ENCODE data around the gene CFAP70. TPM values are rescaled to one million over a fixed set of nuclear protein-coding genes. Genes with fewer than 3 reads are reported as not detected.

The CFAP70 gene
- total RNA-seq, 1 experiment from 2014 or later: 0.06 TPM

DNA sequence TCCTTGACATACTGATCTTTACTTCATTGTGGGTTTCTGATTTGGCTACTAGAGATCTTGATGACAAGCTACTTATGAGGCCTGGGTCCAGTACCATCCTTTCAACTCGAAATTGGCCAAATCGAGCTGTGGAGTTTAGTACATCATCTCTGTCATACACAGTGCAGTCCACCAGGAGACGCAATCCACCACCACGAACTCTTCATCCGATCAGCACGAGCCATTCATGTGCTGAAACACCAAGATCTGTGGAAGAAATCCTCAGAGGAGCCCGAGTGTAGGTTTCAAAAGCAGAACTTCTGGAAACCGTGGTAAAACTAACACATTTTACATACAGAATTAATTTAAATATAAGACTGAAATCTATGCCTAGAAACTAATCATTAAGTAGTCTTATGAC is 125.8 kb downstream of the CFAP70 start:
- BruUV-seq (replicated peaks): no TSS peak
- no peaks in the 10 kb centered on the region for H3K4me1 ChIP-seq (ENCODE audit: insufficient read depth, low read length, poor library complexity, severe bottlenecking)
- TF ChIP-seq, protein P1, sequence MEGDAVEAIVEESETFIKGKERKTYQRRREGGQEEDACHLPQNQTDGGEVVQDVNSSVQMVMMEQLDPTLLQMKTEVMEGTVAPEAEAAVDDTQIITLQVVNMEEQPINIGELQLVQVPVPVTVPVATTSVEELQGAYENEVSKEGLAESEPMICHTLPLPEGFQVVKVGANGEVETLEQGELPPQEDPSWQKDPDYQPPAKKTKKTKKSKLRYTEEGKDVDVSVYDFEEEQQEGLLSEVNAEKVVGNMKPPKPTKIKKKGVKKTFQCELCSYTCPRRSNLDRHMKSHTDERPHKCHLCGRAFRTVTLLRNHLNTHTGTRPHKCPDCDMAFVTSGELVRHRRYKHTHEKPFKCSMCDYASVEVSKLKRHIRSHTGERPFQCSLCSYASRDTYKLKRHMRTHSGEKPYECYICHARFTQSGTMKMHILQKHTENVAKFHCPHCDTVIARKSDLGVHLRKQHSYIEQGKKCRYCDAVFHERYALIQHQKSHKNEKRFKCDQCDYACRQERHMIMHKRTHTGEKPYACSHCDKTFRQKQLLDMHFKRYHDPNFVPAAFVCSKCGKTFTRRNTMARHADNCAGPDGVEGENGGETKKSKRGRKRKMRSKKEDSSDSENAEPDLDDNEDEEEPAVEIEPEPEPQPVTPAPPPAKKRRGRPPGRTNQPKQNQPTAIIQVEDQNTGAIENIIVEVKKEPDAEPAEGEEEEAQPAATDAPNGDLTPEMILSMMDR (conservative IDR thresholded peaks at IDR 0.05; ENCODE audit: low read depth, low read length): peak; percentile 36
- TF ChIP-seq EZH2 (IDR thresholded peaks at IDR 0.05; ENCODE audit: borderline replicate concordance, low read depth, low read length, poor library complexity, severe bottlenecking): no peak
- ChIA-PET POLR2A (ENCODE audit: low non-redundant PET) (no interaction called here), CTCF (no interaction called here)
- no peaks in the 10 kb centered on the region for H3K27me3 ChIP-seq (replicated peaks; ENCODE audit: insufficient read depth, low read depth, low read length, poor library complexity)
- intact Hi-C loops (cut with micrococcal nuclease; ENCODE audit: unreplicated experiment): no loop called here
- H3K4me3 ChIP-seq (ENCODE audit: low read depth, low read length, poor library complexity, severe bottlenecking): no peak overlapping the region
- H3K27ac ChIP-seq (ENCODE audit: low read depth, low read length, poor library complexity, severe bottlenecking): no peak overlapping the region
- H3K36me3 ChIP-seq (ENCODE audit: insufficient read depth, low read length, poor library complexity, severe bottlenecking): peaks cover 41% of the 10 kb centered on the region
- no peak for DNase-seq (ENCODE audit: low spot score)
- no peaks in the 10 kb centered on the region for H3K9me3 ChIP-seq (ENCODE audit: low read depth, low read length, poor library complexity, severe bottlenecking)

DNA sequence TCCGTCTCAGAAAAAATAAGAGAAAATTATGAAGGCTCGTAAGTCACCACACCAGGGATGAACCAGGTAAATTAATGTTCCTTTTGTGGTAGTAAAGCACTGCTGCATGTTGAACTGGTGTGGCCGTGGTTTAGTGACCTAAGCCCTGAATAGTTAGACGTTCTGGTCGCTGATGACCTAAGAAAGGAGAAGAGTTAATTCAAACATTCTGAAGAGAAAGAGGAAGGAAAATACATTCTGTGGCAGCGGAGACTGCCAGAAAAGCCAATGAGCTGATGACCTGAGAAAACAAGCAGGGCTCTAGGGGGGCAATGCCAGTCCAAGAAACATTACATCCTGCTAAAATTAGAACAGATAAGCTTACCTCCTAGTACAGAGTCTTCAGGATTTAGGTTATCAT is 129.1 kb downstream of the CFAP70 start:
- Histone ChIP-seq H3K9me3 (ENCODE audit: low read depth, low read length, poor library complexity, severe bottlenecking) (no peaks in the 10 kb centered on the region), H3K36me3 (ENCODE audit: insufficient read depth, low read length, poor library complexity, severe bottlenecking) (peaks cover 18% of the 10 kb centered on the region), H3K27me3 (replicated peaks; ENCODE audit: insufficient read depth, low read depth, low read length, poor library complexity) (no peaks in the 10 kb centered on the region), H3K27ac (ENCODE audit: low read depth, low read length, poor library complexity, severe bottlenecking) (no peak overlapping the region), H3K4me1 (ENCODE audit: insufficient read depth, low read length, poor library complexity, severe bottlenecking) (no peaks in the 10 kb centered on the region), H3K4me3 (ENCODE audit: low read depth, low read length, poor library complexity, severe bottlenecking) (no peak overlapping the region)
- CTCF ChIA-PET: no interaction called here
- no peak for DNase-seq (ENCODE audit: low spot score)
- POLR2A ChIA-PET (ENCODE audit: low non-redundant PET): no interaction called here
- TF ChIP-seq EZH2 (IDR thresholded peaks at IDR 0.05; ENCODE audit: borderline replicate concordance, low read depth, low read length, poor library complexity, severe bottlenecking): no peak
- TF ChIP-seq, protein P1 (conservative IDR thresholded peaks at IDR 0.05; ENCODE audit: low read depth, low read length): no peak
- no TSS peak for BruUV-seq (replicated peaks)
- intact Hi-C loops (cut with micrococcal nuclease; ENCODE audit: unreplicated experiment): no loop called here

DNA sequence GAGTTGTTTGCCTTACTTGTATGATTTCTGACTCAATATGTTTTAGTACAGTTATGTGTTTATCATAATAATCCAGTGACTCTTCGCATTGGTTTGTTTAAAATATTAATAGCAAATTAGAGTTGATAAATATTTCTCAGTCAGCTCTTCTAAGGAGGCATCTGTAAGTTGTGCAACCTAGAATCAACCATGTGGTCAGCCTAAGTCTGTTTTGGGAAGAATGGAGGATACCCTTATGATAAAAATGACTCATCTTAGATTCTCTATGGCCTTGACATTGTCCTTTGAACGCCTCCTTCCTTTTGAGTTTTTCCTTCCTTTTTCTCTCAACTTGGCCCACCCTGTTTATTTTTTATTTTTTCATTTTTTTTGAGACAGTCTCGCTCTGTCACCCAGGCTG is 130.4 kb downstream of the CFAP70 start:
- POLR2A ChIA-PET (ENCODE audit: low non-redundant PET): no interaction called here
- TF ChIP-seq, protein P1 (conservative IDR thresholded peaks at IDR 0.05; ENCODE audit: low read depth, low read length): no peak
- TF ChIP-seq EZH2 (IDR thresholded peaks at IDR 0.05; ENCODE audit: borderline replicate concordance, low read depth, low read length, poor library complexity, severe bottlenecking): no peak
- no peak overlapping the region for H3K4me3 ChIP-seq (ENCODE audit: low read depth, low read length, poor library complexity, severe bottlenecking)
- DNase-seq (ENCODE audit: low spot score): no peak
- no peaks in the 10 kb centered on the region for H3K4me1 ChIP-seq (ENCODE audit: insufficient read depth, low read length, poor library complexity, severe bottlenecking)
- BruUV-seq (replicated peaks): no TSS peak
- peaks cover 8% of the 10 kb centered on the region for H3K36me3 ChIP-seq (ENCODE audit: insufficient read depth, low read length, poor library complexity, severe bottlenecking)
- no peaks in the 10 kb centered on the region for H3K27me3 ChIP-seq (replicated peaks; ENCODE audit: insufficient read depth, low read depth, low read length, poor library complexity)
- CTCF ChIA-PET: no interaction called here
- H3K27ac ChIP-seq (ENCODE audit: low read depth, low read length, poor library complexity, severe bottlenecking): no peak overlapping the region
- intact Hi-C loops (cut with micrococcal nuclease; ENCODE audit: unreplicated experiment): no loop called here
- H3K9me3 ChIP-seq (ENCODE audit: low read depth, low read length, poor library complexity, severe bottlenecking): no peaks in the 10 kb centered on the region
